C1 segment of cervical spinal cord (tissue), 14 donors: Measurements from ENCODE around the gene HOXD11.

Source experiments
- DNase-seq, 14 donors: peaks; one replicate each; lab custom pipeline; 2025; lab: John Stamatoyannopoulos, UW

The HOXD11 gene

DNA sequence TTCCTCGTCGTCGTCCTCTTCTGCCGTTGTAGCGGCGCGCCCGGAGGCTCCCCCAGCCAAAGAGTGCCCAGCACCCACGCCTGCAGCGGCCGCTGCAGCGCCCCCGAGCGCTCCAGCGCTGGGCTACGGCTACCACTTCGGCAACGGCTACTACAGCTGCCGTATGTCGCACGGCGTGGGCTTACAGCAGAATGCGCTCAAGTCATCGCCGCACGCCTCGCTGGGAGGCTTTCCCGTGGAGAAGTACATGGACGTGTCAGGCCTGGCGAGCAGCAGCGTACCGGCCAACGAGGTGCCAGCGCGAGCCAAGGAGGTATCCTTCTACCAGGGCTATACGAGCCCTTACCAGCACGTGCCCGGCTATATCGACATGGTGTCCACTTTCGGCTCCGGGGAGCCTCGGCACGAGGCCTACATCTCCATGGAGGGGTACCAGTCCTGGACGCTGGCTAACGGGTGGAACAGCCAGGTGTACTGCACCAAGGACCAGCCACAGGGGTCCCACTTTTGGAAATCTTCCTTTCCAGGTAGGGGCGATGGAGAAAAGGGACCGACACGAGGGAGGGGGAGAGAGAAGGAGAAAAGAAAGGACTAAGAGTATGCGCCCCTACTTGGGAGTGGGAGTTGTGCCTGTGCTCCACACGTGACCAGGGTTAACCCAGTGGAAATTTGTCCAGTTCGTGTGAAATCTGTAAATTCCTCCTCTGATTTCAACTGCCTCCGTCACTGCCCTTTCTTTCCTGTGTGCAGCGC, 13.8 kb upstream of the HOXD11 start:
- DNase-seq = no peak

DNA sequence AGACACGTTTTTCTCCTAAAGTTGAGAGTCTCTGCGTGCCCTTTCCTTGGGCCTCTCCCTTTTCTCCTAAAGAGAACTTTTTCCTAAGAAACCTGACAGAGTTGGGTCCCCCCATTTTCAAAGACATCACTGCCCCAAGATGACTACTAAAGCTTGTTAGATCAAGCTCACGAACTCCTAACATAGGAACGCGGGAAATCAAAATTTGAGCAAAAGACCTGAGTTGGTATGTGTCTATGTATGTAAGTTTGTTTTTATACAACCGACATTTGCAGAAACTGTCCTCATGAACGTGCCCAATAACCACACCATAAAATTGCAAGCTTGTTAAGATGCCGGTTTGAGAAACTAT, 13.2 kb upstream of the HOXD11 start:
- no peak for DNase-seq

DNA sequence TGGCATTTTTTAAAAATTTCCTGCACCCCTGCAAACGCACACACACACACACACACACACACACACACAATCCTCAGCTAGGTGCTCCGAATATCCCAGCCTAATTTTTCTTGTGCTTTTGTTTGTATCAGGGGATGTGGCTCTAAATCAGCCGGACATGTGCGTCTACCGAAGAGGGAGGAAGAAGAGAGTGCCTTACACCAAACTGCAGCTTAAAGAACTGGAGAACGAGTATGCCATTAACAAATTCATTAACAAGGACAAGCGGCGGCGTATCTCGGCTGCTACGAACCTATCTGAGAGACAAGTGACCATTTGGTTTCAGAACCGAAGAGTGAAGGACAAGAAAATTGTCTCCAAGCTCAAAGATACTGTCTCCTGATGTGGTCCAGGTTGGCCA, 12.7 kb upstream of the HOXD11 start:
- no peak for DNase-seq

DNA sequence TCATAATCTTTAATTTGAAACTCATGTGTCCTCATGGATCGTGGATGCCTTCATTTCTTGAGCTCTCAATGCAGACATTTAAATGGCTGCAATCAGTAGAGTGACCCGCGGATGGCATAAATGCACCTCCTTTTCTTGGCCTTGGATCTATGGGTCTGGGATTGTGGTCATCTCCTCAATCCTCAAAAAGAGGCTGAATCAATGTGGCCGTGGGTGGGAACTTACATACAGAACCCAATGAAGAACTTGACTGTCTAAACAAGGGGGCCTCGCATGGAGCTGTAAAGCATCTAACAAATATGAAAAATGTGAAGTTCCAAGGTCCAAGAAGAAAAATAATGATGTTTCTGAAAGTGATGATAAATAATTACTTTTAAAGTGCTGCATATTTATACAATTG, 11.7 kb upstream of the HOXD11 start:
- no peak for DNase-seq

DNA sequence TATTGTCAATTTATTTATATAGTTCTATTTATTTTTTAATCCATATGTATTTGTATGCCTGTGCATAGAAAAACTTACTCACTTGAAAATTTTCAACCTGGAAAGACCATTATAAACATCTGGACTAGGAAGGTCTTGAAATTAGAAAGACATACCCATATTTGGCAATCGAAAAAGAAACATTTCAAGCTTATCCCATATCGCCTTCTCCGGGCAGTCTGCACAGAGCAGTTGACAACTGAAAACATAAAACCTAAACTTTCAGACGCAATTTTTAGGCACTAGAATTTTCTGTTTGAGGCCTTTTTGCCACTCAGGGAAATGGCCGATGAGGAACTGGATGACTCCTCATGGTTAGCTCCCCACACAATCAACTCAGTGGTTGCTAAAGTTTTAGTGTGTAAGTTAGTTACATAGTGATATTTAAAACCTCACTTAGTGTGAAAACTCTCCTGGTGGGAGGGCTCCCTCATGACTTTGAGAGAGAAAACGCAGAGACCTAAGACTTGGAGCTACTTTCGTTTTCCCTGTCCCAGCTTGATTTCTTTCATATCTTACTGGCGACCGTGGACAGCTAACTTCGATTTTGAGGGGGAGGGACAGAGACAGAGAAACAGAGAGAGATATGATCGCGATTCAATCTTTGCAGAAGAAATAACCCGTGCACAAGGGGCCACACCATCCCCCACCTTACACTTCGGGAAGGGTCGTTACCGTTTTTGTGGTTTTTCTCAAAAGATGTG, 10.7 kb upstream of the HOXD11 start:
- DNase-seq = no peak

DNA sequence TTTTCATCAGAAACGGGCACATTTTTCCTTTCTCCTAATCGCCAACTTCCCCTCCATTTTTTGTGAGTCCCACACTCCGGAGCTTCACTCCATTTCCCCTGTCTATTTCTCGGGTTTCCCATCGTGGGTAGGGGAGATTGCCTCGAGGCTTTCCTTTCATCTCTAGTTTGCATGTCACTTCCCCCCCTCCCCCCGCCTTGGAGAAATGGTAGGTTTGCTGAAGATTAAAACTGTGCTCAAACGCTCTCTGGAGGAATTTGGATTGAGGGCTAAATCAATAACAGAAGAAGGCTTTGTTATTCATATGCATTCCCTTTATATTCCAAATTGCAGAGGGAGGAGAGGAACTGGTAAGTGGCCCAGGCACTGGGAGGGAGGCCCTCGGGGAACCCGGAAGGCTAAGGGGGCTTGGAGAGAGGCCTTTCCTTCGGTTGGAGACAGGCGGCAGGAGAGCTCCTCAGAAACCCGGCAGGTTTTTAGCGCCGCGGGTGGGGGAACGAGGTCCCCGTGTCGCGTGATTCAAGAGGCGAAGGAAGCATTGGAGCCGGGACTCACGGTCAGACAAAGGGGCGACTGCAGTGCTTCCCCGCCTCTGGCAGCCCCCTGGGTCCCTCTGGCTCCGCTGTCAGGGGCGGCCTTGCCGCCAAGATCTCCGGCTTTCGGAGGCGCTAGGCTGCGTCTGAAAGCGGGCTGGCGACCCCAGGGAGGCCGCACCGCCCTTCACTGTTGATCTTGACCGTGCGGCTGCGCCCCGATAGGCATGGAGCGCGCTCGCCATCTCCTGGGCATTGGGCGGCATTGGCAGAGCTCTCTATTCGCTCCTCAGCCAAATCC, 9.9 kb upstream of the HOXD11 start:
- peak in 3 of 14 donors; percentile 6 to 27 (median 17) for DNase-seq

DNA sequence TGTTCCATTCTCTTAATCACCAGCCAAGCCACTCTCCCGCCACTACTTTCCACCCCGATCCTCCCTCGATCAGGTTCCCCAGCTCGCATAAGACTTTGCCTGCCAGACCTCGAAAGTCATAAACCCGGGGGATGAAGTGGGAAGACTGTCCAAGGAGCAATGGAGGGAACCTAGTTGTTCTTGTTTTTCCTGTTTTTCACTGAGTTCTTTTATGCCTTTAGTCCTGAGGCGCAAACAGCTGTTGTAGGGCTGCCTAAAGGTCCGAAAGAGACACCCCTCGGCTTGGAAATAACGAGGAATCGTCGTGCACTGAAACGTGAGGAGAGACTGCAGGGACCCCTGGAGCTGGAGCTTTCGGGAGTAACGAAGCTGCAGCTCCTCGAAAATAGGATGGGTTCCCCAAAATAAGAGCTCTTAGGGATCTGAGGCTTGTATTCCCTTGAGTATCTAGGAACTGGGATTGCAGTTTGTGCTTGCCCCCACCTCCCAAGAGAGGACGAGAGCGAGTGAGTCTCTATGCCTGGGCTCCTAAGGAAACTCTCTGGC, 9.2 kb upstream of the HOXD11 start:
- DNase-seq = no peak

DNA sequence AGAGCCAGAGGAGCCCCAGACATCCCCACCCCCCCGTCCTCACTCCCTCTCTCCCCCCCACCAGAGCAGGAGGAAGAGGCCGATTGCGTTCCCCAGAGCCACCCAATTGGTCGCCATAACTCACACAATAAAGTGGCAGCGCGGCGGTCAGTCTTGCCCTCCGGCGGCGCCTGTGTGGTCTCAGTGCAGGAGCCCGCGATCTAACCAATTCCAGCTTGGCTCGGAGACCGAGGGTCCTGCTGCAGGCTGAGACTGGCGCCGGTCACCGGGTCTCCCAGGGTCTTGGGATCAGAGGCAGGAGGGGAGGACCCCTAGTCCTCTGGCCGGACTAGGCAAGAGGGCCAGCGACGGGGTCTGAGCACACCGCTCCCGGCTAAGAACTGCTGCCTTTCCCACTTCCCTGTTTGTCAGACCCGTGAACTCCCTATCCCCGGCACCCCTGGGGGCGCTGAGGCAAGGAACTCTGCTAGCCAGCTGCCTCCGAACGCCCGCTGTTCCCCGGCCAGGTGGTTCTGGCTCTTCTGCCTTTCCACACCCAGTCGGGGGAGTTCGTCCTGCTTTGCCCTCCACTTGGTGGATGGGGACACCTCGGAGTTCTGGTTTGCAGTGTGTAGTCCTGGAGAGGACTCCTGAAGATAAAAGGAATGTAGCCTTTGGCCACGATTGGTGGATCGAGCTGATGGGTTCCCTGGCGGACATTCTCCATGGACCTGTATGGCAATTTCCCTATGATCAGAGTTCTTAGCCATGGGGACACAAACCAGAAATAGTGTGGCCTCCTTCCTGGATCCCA, 8.5 kb upstream of the HOXD11 start:
- DNase-seq = no peak

DNA sequence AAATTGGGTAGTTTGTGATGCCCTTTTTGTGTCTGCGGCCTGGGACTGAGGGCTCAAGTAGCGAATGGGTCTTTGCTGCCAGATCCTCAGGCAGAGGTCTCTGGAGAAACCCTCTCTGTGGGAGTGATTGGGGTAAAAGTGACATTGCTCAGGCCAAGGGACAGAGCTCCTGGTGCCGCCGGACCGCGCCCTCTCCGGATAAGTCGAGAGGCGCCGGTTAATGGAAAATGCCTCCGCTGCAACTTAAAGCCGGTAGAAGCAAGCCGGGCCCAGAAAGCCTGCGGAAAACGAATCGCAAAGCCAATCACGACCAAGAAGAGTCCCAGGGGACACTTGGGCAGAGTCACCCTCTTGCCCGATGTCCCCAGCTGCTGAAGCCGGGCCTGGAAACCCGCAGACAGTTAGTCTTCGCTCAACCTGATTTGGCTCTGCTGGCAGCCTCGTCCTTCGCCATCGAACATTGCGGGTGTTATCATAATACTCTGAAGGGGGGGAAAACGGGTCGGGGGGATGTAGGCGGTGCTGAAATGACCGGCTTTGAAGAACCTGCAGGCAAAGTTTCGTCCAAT, 7.8 kb upstream of the HOXD11 start:
- no peak for DNase-seq

DNA sequence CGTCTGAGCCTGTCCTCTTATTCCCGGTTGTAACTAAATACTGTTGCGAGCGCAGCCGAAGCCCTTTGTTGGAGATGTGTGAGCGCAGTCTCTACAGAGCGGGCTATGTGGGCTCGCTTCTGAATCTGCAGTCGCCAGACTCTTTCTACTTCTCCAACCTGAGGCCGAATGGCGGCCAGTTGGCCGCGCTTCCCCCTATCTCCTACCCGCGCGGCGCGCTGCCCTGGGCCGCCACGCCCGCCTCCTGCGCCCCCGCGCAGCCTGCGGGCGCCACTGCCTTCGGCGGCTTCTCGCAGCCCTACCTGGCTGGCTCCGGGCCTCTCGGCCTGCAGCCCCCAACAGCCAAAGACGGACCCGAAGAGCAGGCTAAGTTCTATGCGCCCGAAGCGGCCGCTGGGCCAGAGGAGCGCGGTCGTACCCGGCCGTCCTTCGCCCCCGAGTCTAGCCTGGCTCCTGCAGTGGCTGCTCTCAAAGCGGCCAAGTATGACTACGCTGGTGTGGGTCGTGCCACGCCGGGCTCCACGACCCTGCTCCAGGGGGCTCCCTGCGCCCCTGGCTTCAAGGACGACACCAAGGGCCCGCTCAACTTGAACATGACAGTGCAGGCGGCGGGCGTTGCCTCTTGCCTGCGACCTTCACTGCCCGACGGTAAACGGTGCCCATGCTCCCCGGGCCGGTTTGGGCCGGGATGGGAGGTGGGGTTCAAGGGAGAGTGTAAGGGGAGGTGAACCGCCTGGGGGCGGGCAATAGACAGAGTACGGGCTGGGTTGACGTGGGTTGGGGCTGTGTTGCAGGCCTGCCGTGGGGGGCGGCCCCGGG, 7.1 kb upstream of the HOXD11 start, which contains the start of gene HOXD12:
Gene HOXD12, plus strand, starts transcription at position 68 of the 819 bp plus-strand sequence. Its CDS starts 7 bp downstream, at position 75.
- DNase-seq = no peak

DNA sequence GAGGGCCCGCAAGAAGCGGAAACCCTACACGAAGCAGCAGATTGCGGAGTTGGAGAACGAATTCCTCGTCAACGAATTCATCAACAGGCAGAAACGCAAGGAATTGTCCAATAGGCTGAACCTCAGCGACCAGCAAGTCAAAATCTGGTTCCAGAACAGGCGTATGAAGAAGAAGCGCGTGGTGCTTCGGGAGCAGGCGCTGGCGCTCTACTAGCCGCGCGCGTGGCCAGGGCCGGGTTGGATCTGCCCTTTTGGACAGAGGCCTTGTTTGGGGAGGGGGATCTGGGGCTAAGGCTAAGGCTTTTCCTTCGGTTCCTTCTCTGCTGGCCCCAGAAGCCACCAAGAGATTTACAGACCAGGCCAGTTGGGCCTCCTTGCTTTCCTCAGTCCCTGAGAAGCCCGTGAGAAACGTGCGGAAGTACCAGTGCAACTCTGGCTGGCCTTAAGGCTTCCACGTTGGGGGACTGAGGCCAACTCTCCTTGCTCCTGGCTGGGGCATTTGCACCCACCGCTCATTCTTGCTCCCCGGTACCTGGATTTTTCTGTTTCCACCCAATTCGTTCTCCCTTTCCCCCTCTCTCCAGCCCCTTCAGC, 6.4 kb upstream of the HOXD11 start:
- DNase-seq = no peak

DNA sequence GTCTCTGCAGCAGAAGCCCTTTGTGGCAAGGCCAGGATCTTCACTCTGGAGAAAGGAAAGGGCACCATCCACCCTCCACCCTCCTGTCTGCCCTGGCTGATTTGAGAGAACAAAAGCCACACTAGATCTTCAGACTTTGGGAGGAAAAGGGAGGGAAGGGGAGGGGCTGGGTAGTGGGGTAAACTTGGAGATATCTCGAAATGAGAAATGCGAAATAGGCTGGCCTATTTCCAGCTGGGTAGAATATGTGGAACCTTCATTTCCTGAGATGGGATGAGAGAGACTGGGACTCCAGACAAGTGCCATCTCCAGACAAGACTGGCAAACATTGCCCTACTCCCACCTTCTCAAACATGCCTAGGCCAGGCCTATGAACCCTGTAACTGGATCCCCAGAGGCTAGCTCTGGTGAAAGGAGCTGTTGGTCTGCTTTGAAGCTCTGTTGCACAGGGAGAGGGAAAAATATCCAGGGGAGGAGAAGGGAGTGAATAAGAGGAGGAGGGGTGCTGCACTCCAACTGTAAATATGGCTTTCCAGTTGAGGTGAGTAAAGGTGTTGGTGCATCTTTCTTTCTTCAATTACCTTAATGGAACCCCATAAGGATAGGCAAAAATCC, 5.8 kb upstream of the HOXD11 start:
- DNase-seq = no peak

DNA sequence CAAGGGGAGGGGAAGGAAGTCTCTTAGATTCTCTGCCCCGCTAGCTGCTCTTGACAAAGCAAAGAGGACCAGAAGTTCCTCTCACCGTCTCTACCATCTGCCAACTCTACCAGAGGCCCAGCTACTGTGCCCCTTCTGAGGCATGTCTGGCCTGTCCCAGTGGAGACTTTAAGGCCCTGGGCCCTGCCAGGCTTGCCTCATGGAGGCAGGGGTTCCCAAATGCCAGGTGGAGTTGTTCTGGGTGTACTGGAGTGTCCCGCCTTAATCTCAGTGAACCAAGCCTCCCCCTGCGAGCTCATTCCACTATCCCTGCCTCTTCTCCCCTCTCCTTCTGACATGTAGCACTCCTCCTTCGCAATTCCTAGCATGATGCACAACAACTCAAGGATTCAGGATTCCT, 5.2 kb upstream of the HOXD11 start:
- no peak for DNase-seq

DNA sequence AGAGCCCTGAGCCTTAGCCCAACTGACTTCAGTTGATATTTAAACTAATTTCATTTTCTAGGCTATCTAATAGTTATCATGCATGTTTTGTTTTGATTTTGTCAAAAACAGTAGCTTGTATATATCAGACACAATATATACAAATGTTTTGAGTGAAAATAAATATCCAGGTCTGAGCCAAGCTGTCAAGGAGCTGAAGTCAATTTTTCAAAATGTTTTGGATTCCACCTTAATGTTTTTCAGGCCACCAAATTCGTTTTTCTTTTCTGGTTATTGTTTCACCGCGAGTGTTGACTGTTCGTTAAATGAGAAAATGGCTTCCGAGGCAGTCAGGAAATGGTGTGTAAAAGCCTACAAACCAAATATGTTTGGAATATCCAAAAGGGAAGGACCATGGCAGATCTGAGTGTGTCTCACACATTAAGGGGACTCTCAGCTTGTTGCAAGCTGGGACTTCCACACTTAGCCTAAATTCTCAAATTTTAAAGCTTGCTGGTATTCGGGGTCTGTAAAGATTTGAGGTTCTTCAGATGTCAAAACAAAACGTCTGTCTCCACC, 4.7 kb upstream of the HOXD11 start:
- no peak for DNase-seq

DNA sequence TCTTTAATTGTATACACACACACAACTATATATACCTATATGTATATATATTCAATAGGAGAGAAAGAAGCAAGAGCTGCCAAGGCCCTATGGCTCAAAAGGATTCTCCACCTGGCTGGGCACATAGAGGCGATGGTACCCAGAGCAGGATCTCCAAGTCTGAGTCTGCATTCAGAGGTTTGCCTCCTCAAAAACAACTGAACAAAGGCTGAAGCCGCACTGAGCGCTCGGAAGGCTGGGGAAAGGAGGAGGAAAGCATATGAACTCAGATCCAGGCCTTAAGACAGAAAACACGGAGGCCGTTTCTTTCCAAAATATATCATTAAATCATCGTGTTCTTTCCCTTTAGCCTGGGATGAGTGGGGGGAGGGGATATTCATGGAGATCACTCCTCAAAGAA, 3.9 kb upstream of the HOXD11 start:
- DNase-seq = no peak

DNA sequence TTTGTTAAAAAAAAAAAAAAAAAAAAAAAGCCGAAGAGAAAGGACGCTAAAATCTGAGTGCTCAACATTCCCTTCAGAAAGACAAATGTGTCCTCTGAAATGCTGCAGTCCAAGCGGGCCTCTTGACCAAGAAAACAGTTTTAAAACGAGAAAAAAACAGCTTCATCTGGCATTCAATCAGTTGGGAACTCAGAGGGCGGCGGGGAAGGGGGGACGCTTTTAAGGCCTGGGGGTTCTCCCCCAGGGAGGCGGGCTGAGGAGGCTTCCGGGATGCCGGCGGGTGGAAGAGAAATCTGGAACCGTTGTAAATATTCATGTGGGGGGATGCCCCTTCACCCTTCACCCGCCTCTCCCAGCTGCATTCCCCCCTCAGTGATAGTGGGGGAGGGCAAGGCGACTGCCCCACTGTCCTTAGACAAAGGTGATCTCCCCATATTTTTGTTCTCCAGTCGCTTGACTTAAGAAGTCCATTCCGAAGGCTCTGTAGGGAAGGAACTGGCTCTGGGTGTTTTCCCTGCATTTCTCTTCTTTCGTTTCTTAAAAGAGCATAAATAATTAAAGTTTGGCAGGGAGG, 3.3 kb upstream of the HOXD11 start:
- no peak for DNase-seq

DNA sequence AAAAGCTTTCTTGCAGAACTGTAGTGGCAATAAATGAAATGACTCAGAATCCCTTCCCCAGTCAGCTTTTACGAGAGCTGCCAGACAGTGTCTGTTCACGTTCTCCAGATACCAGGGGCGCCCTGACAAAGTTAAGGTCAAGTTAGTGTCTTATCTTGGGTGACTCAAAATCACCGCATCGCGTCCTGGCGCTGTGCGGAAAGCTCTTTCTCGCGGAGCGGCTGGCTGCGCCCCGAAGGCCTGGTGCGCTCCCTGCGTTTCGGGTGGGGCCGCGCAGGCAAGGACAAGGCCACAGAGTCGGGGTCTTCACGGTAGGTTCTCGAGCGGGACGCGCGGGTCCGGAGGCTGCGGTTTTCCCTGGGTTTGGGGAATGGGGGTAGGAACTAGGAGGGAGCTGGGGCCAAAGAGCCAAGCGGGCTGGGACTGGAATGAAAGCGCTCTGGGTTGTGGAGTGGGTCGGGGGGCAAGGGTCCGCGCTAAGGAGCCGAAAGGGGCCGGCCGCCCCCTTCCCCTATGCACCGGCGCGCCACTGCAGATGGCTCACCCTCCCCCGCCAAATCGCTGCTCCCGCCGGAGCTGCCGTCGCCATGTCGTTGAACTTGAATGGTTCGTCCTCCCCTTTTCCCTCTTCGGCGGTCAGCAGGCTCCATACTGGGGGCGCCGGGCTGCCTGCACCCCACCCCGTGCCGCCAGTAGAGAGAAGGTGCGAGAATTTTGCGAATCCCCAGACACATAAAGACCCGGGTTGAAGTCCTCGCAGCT, 2.6 kb upstream of the HOXD11 start:
- no peak for DNase-seq
